ENCODE data around the gene PDE4D.

GRCh38 chr5:59559323-59559722, 334.2 kb downstream of the PDE4D start:
- TF ChIP-seq CTCF (IDR thresholded peaks at IDR 0.05) (no peak), POLR2A (IDR thresholded peaks at IDR 0.05) (no peak)
